Fibroblast of the aortic adventitia (primary cell): ENCODE results near the gene CREB3L2. TPM values are rescaled to one million over a fixed set of nuclear protein-coding genes. Genes with fewer than 3 reads are reported as not detected.
A peak's percentile ranks its signal among the peaks of the same experiment; 100 is the strongest.

Source experiments
- DNase-seq: peaks from one replicate; pipeline ENCODE4 v3.0.0-alpha.2; 2010; ENCODE audit warnings: low read depth
- H3K4me3 ChIP-seq: 2 replicates; pipeline ENCODE4 v1.5.1; 2011; ENCODE audit warnings: low read depth, mild to moderate bottlenecking, control low read depth, low read length, moderate library complexity
- CTCF ChIP-seq: IDR thresholded peaks from 2 replicates; pipeline ENCODE4 v1.5.1; 2011; ENCODE audit warnings: mild to moderate bottlenecking, low read length, control low read depth, inconsistent platforms; ENCODE audit not compliant: insufficient read depth
- total RNA-seq: library from RNA; depleted of rRNA; stranded (reverse); fragments of >200 nt; gene quantifications from 2 replicates; pipeline ENCODE4 v1.2.3, GENCODE V29; 2012; ENCODE audit warnings: low replicate concordance

Gene CREB3L2
- total RNA-seq, 1 donor, result 36.8 TPM

- DNase-seq, result peak; percentile 32
- no peak for TF ChIP-seq CTCF
- H3K4me3 ChIP-seq, result no peak overlapping the region
These were observed 57.7 kb downstream of the CREB3L2 start for GRCh38 chr7:137944168-137944567.

GRCh38 chr7:137943132-137943551, 58.7 kb downstream of the CREB3L2 start:
- H3K4me3 ChIP-seq, result no peak overlapping the region
- DNase-seq, result peak; percentile 96
- TF ChIP-seq CTCF, result no peak

- no peak overlapping the region for H3K4me3 ChIP-seq
- DNase-seq, result peak; percentile 30
- TF ChIP-seq CTCF, result no peak
These were observed 59.3 kb downstream of the CREB3L2 start for GRCh38 chr7:137942484-137943115.

- TF ChIP-seq CTCF, result no peak
- H3K4me3 ChIP-seq, result no peak overlapping the region
- peak; percentile 90 for DNase-seq
These were observed 61.0 kb downstream of the CREB3L2 start for GRCh38 chr7:137940656-137941518.

GRCh38 chr7:137940218-137940617, 61.7 kb downstream of the CREB3L2 start:
- no peak for DNase-seq
- H3K4me3 ChIP-seq, result no peak overlapping the region
- no peak for TF ChIP-seq CTCF

GRCh38 chr7:137937202-137937560, 64.7 kb downstream of the CREB3L2 start:
- no peak for TF ChIP-seq CTCF
- DNase-seq, result peak; percentile 64
- H3K4me3 ChIP-seq, result no peak overlapping the region
